PC-3 (cell line): ENCODE data around the gene RTTN.

Experiments used
- EZH2 ChIP-seq: fragments of 300-600 bp; sonication (generic); IDR thresholded peaks from one replicate; pipeline ENCODE4 v1.6.1; 2017; ENCODE audit warnings: antibody characterized with exemption, mild to moderate bottlenecking, low read length; ENCODE audit not compliant: unreplicated experiment
- EZH2phosphoT487 ChIP-seq: fragments of 300-600 bp; sonication (generic); IDR thresholded peaks from 2 replicates; pipeline ENCODE4 v1.6.1; 2018; ENCODE audit warnings: mild to moderate bottlenecking, antibody characterized with exemption, low read length, borderline replicate concordance
- TF ChIP-seq, protein P1 (sequence below): fragments of 300-600 bp; sonication (generic); conservative IDR thresholded peaks from 2 replicates; pipeline ENCODE4 v1.5.1; 2017; ENCODE audit warnings: antibody characterized with exemption, low read depth, mild to moderate bottlenecking, low read length

- TF ChIP-seq, protein P1, sequence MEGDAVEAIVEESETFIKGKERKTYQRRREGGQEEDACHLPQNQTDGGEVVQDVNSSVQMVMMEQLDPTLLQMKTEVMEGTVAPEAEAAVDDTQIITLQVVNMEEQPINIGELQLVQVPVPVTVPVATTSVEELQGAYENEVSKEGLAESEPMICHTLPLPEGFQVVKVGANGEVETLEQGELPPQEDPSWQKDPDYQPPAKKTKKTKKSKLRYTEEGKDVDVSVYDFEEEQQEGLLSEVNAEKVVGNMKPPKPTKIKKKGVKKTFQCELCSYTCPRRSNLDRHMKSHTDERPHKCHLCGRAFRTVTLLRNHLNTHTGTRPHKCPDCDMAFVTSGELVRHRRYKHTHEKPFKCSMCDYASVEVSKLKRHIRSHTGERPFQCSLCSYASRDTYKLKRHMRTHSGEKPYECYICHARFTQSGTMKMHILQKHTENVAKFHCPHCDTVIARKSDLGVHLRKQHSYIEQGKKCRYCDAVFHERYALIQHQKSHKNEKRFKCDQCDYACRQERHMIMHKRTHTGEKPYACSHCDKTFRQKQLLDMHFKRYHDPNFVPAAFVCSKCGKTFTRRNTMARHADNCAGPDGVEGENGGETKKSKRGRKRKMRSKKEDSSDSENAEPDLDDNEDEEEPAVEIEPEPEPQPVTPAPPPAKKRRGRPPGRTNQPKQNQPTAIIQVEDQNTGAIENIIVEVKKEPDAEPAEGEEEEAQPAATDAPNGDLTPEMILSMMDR, result no peak
- TF ChIP-seq EZH2phosphoT487 (no peak), EZH2 (no peak)
These were observed 135.5 kb downstream of the RTTN start for GRCh38 chr18:70069965-70070364.
